HepG2 (cell line): ENCODE data around the gene EFNA2. TPM values are rescaled to one million over a fixed set of nuclear protein-coding genes. Genes with fewer than 3 reads are reported as not detected.
"Not testable (repeated sequence)": the region's sequence is repeated elsewhere in the genome, so short reads cannot be mapped to it uniquely, and the experiment has no call there.

Source experiments
- AGO1 ChIP-seq: fragments of 200-400 bp; formaldehyde crosslinking; IDR thresholded peaks from 2 replicates; pipeline ENCODE4 v1.6.1; 2017; ENCODE audit warnings: mild to moderate bottlenecking, low read depth, low read length, moderate library complexity; ENCODE audit not compliant: poor library complexity, severe bottlenecking
- AKAP8 ChIP-seq: sonication (generic); formaldehyde crosslinking; IDR thresholded peaks from 2 replicates; pipeline ENCODE4 v1.5.1; 2020; ENCODE audit warnings: mild to moderate bottlenecking, missing genetic modification reagents
- BORCS8-MEF2B ChIP-seq: sonication (generic); formaldehyde crosslinking; IDR thresholded peaks from 2 replicates; pipeline ENCODE4 v1.8.0; 2022; ENCODE audit warnings: mild to moderate bottlenecking, missing genetic modification reagents
- ESRRA ChIP-seq: sonication (generic); formaldehyde crosslinking; IDR thresholded peaks from 2 replicates; pipeline ENCODE4 v1.5.1; 2020; ENCODE audit warnings: mild to moderate bottlenecking, low read depth, missing genetic modification reagents
- ETV5 ChIP-seq: IDR thresholded peaks from 2 replicates; pipeline ENCODE4 v1.6.1; 2018; ENCODE audit warnings: missing biosample characterization, missing genetic modification reagents, inconsistent platforms, borderline replicate concordance
- FOXC1 ChIP-seq: sonication (generic); formaldehyde crosslinking; IDR thresholded peaks from 2 replicates; pipeline ENCODE4 v1.8.0; 2022; ENCODE audit warnings: mild to moderate bottlenecking, missing genetic modification reagents, borderline replicate concordance
- FOXP1 ChIP-seq, 2 experiments: fragments of 450-650 bp in 1 of 2; IDR thresholded peaks; 2 replicates each; pipeline ENCODE4 v1.6.1; 2017 to 2018; ENCODE audit warnings: antibody characterized with exemption in 1 of 2
- HNF1B ChIP-seq: sonication (generic); formaldehyde crosslinking; IDR thresholded peaks from 2 replicates; pipeline ENCODE4 v1.5.1; 2020; ENCODE audit warnings: mild to moderate bottlenecking, moderate library complexity, missing genetic modification reagents
- MIER3 ChIP-seq: IDR thresholded peaks from 2 replicates; pipeline ENCODE4 v1.6.1; 2016; ENCODE audit warnings: missing compliant biosample characterization, borderline replicate concordance
- MIXL1 ChIP-seq: IDR thresholded peaks from 2 replicates; pipeline ENCODE4 v1.6.1; 2016
- NFAT5 ChIP-seq: sonication (generic); formaldehyde crosslinking; IDR thresholded peaks from 2 replicates; pipeline ENCODE4 v1.4.0; 2020; ENCODE audit warnings: missing genetic modification reagents
- PAXIP1 ChIP-seq: sonication (generic); formaldehyde crosslinking; conservative IDR thresholded peaks from 2 replicates; pipeline ENCODE4 v1.4.0; 2020; ENCODE audit warnings: mild to moderate bottlenecking, missing genetic modification reagents, moderate library complexity
- PHF5A ChIP-seq: IDR thresholded peaks from one replicate; pipeline ENCODE4 v1.6.1; 2018; ENCODE audit warnings: low read depth, missing genetic modification reagents; ENCODE audit not compliant: unreplicated experiment
- SIN3A ChIP-seq: IDR thresholded peaks from 2 replicates; pipeline ENCODE4 v1.6.1; 2011; ENCODE audit warnings: low read depth, mild to moderate bottlenecking, control low read depth, low read length, borderline replicate concordance
- SKI ChIP-seq: fragments of 450-650 bp; IDR thresholded peaks from one replicate; pipeline ENCODE4 v1.6.1; 2018; ENCODE audit warnings: mild to moderate bottlenecking; ENCODE audit not compliant: partially characterized antibody
- ZNF501 ChIP-seq: sonication (generic); formaldehyde crosslinking; IDR thresholded peaks from 2 replicates; pipeline ENCODE4 v1.5.1; 2020; ENCODE audit warnings: mild to moderate bottlenecking, moderate library complexity, missing genetic modification reagents
- ZNF768 ChIP-seq: sonication (generic); formaldehyde crosslinking; IDR thresholded peaks from 2 replicates; pipeline ENCODE4 v1.4.0; 2020; ENCODE audit warnings: missing genetic modification reagents
- ZNF83 ChIP-seq: sonication (generic); formaldehyde crosslinking; IDR thresholded peaks from 2 replicates; pipeline ENCODE4 v1.4.0; 2020; ENCODE audit warnings: missing genetic modification reagents, mild to moderate bottlenecking, borderline replicate concordance
- polyA plus RNA-seq, 8 experiments: library from polyadenylated mRNA; depleted of rRNA in 3 of 8; stranded (reverse) in 7 of 8; unstranded in 1 of 8; fragments of >200 nt; fragmentation: Illumina TruSeq in 4 of 8; extraction: Trizol in 4 of 8; gene quantifications; 2 replicates each; pipeline versions ENCODE4 v1.2.1 to v1.2.3, GENCODE V29; 2011 to 2016; ENCODE audit warnings: low read depth in 4 of 8, missing spikeins in 1 of 8, mixed read lengths in 1 of 8; ENCODE audit not compliant: insufficient read depth in 1 of 8
- total RNA-seq, 5 experiments: library from RNA; depleted of rRNA; stranded (reverse); fragments of >200 nt; fragmentation: Illumina TruSeq; extraction: Trizol; gene quantifications; 2 replicates each; pipeline ENCODE4 v1.2.3, GENCODE V29; 2016; ENCODE audit warnings: low read depth in 1 of 5

The EFNA2 gene
- total and polyA plus RNA-seq, 2 of the 13 experiments (the other 11 are each of a cell fraction or from before 2014, with no cell fraction given) = 6.0 to 9.9 TPM

- TF ChIP-seq NFAT5 = 0 out of 2 replicates have a peak, but pooled peaks have one; percentile 53
- TF ChIP-seq ZNF83 (CRISPR knock-in tag) = peak; percentile 17; the same call in 1 of the 2 replicates
- peak; percentile 14 for TF ChIP-seq PHF5A (CRISPR knock-in tag)
- peak; percentile 59; the same call in 1 of the 2 replicates for TF ChIP-seq HNF1B (CRISPR knock-in tag)
- TF ChIP-seq MIXL1 (CRISPR knock-in tag) = 0 out of 2 replicates have a peak, but pooled peaks have one; percentile 25
- TF ChIP-seq ETV5 (CRISPR knock-in tag) = peak; percentile 59; the same call in 1 of the 2 replicates
- peak; percentile 10 for TF ChIP-seq SKI
- peak; percentile 64; the same call in 1 of the 2 replicates for TF ChIP-seq FOXC1 (CRISPR knock-in tag)
- 0 out of 2 replicates have a peak, but pooled peaks have one; percentile 38 for TF ChIP-seq SIN3A
- TF ChIP-seq BORCS8-MEF2B (CRISPR knock-in tag) = 0 out of 2 replicates have a peak, but pooled peaks have one; percentile 13
- TF ChIP-seq ZNF768 (CRISPR knock-in tag) = 0 out of 2 replicates have a peak, but pooled peaks have one; percentile 7
- peak; percentile 29; the same call in 1 of the 2 replicates for TF ChIP-seq MIER3 (CRISPR knock-in tag)
- TF ChIP-seq PAXIP1 (CRISPR knock-in tag) = peak; percentile 86
- TF ChIP-seq ZNF501 (CRISPR knock-in tag) = peak; percentile 66; the same call in 1 of the 2 replicates
- peak; percentile 92; the same call in 1 of the 2 replicates for TF ChIP-seq AKAP8 (CRISPR knock-in tag)
- peak; percentile 67 for TF ChIP-seq ESRRA (CRISPR knock-in tag)
- TF ChIP-seq FOXP1 (IDR thresholded peaks at IDR 0.05) = not testable (repeated sequence)
- TF ChIP-seq FOXP1 (CRISPR knock-in tag; IDR thresholded peaks at IDR 0.05) = peak; percentile 36; the same call in 1 of the 2 replicates
- TF ChIP-seq AGO1 = peak; percentile 63
Observed at GRCh38 chr19:1246265-1247087, 39.2 kb upstream of the EFNA2 start (continued).
